ENCODE measurements around the gene KDELR3.

GRCh38 chr22:38482662-38483308, 14.9 kb downstream of the KDELR3 start:
- TF ChIP-seq CTCF (IDR thresholded peaks at IDR 0.05; ENCODE audit: control extremely low read depth in 1 of 3, insufficient read depth in 1 of 3, low read depth in 1 of 3, low read length in 3 of 3): no peak
- no peak for TF ChIP-seq CHD7 (IDR thresholded peaks at IDR 0.05; ENCODE audit: insufficient replicate concordance, low read length)
- peak in 1 of 2 experiments; percentile 45; a peak in 2 of 3 replicates for TF ChIP-seq POLR2A (IDR thresholded peaks at IDR 0.05; ENCODE audit: control extremely low read depth in 1 of 2, low read depth in 2 of 2, low read length in 2 of 2)
- TF ChIP-seq MAX (IDR thresholded peaks at IDR 0.05): no peak
- no peak for TF ChIP-seq BRCA1 (IDR thresholded peaks at IDR 0.05; ENCODE audit: low read depth, low read length)
- TF ChIP-seq TAF1 (IDR thresholded peaks at IDR 0.05; ENCODE audit: low read depth, low read length): no peak
- TF ChIP-seq ZNF274 (IDR thresholded peaks at IDR 0.05; ENCODE audit: borderline replicate concordance, extremely low read depth, low read length): no peak
- no peak for TF ChIP-seq SIN3A (conservative IDR thresholded peaks at IDR 0.05 in 1 of 2, IDR thresholded peaks at IDR 0.05 in 1 of 2; ENCODE audit: low read depth in 1 of 2, low read length in 2 of 2)
- no peak; the same call in 1 of the 2 replicates for TF ChIP-seq POLR2AphosphoS5 (IDR thresholded peaks at IDR 0.05; ENCODE audit: low read depth, low read length)
- no peak for TF ChIP-seq SAP30 (IDR thresholded peaks at IDR 0.05; ENCODE audit: insufficient read depth, insufficient replicate concordance, low read length)
- no peak for TF ChIP-seq SP2 (IDR thresholded peaks at IDR 0.05; ENCODE audit: low read length)
- no peak for TF ChIP-seq FOSL1 (IDR thresholded peaks at IDR 0.05; ENCODE audit: insufficient read depth, low read depth, low read length)
